Trophoblast cell (in vitro differentiated cells and primary cell): ENCODE data around the gene ARHGEF37.

ENCODE experiments used
- DNase-seq, 2 donors: peaks; one replicate each; pipeline ENCODE4 v3.0.0-alpha.2; 2016
- H2AFZ ChIP-seq: 2 replicates; pipeline ENCODE4 v1.6.1; 2013; ENCODE audit warnings: low read length, moderate library complexity, mild to moderate bottlenecking; ENCODE audit not compliant: insufficient read depth, poor library complexity
- H2AK5ac ChIP-seq: 2 replicates; pipeline ENCODE4 v1.6.1; 2013; ENCODE audit warnings: mild to moderate bottlenecking, low read length
- H2BK120ac ChIP-seq: 2 replicates; pipeline ENCODE4 v1.6.1; 2013; ENCODE audit warnings: low read length, mild to moderate bottlenecking, moderate library complexity; ENCODE audit not compliant: insufficient read depth, poor library complexity
- H2BK12ac ChIP-seq: 2 replicates; pipeline ENCODE4 v1.6.1; 2013; ENCODE audit warnings: mild to moderate bottlenecking, low read length, moderate library complexity
- H2BK5ac ChIP-seq: 2 replicates; pipeline ENCODE4 v1.6.1; 2013; ENCODE audit warnings: low read length, low read depth, moderate library complexity, mild to moderate bottlenecking; ENCODE audit not compliant: poor library complexity
- H3K14ac ChIP-seq: 2 replicates; pipeline ENCODE4 v1.6.1; 2013; ENCODE audit warnings: mild to moderate bottlenecking, low read length
- H3K18ac ChIP-seq: 2 replicates; pipeline ENCODE4 v1.6.1; 2013; ENCODE audit warnings: mild to moderate bottlenecking, low read length
- H3K23ac ChIP-seq: 2 replicates; pipeline ENCODE4 v1.6.1; 2013; ENCODE audit warnings: low read length
- H3K27ac ChIP-seq: 2 replicates; pipeline ENCODE4 v1.5.1; 2013; ENCODE audit warnings: low read depth, mild to moderate bottlenecking, inconsistent platforms, low read length, moderate library complexity
- H3K27me3 ChIP-seq: 2 replicates; pipeline ENCODE4 v1.6.1; 2013; ENCODE audit warnings: inconsistent platforms, mild to moderate bottlenecking, low read length, moderate library complexity; ENCODE audit not compliant: insufficient read depth
- H3K36me3 ChIP-seq, 2 experiments: 1 replicate in 1 of 2; 2 replicates in 1 of 2; pipeline ENCODE4 v1.6.1; 2013; ENCODE audit warnings: low read length in 2 of 2, mild to moderate bottlenecking in 2 of 2, moderate library complexity in 1 of 2; ENCODE audit not compliant: insufficient read depth in 2 of 2, control insufficient read depth in 1 of 2
- H3K4ac ChIP-seq: 2 replicates; pipeline ENCODE4 v1.6.1; 2013; ENCODE audit warnings: low read depth, mild to moderate bottlenecking, low read length, moderate library complexity
- H3K4me1 ChIP-seq, 2 experiments: 1 replicate in 1 of 2; 2 replicates in 1 of 2; pipeline ENCODE4 v1.6.1; 2013; ENCODE audit warnings: low read length in 2 of 2, mild to moderate bottlenecking in 2 of 2, moderate library complexity in 1 of 2; ENCODE audit not compliant: insufficient read depth in 2 of 2, control insufficient read depth in 1 of 2
- H3K4me2 ChIP-seq: 2 replicates; pipeline ENCODE4 v1.6.1; 2013; ENCODE audit warnings: inconsistent platforms, mild to moderate bottlenecking, low read length, moderate library complexity
- H3K4me3 ChIP-seq: 2 replicates; pipeline ENCODE4 v1.5.1; 2013; ENCODE audit warnings: mild to moderate bottlenecking, low read depth, low read length, inconsistent platforms
- H3K79me1 ChIP-seq: one replicate; pipeline ENCODE4 v1.6.1; 2013; ENCODE audit warnings: low read length
- H3K79me2 ChIP-seq: 2 replicates; pipeline ENCODE4 v1.6.1; 2013; ENCODE audit warnings: low read length, mild to moderate bottlenecking; ENCODE audit not compliant: control insufficient read depth, insufficient read depth, poor library complexity
- H3K9ac ChIP-seq: 2 replicates; pipeline ENCODE4 v1.6.1; 2013; ENCODE audit warnings: mild to moderate bottlenecking, low read length
- H3K9me3 ChIP-seq: 2 replicates; pipeline ENCODE4 v1.6.1; 2013; ENCODE audit warnings: low read depth, mild to moderate bottlenecking, control low read depth, inconsistent platforms, low read length; ENCODE audit not compliant: insufficient read depth
- H4K12ac ChIP-seq: 2 replicates; pipeline ENCODE4 v1.6.1; 2013; ENCODE audit warnings: low read depth, mild to moderate bottlenecking, low read length, moderate library complexity
- H4K8ac ChIP-seq: 2 replicates; pipeline ENCODE4 v1.6.1; 2013; ENCODE audit warnings: low read depth, mild to moderate bottlenecking, low read length, moderate library complexity
- H4K91ac ChIP-seq: one replicate; pipeline ENCODE4 v1.6.1; 2013; ENCODE audit warnings: low read depth, mild to moderate bottlenecking, low read length, moderate library complexity
- WGBS: extraction: QIAGEN DNeasy Blood & Tissue Kit; methylation state at CpG from one replicate; pipeline ENCODE4 v1.1.7; 2013; ENCODE audit warnings: missing lambda C conversion rate; ENCODE audit not compliant: insufficient read length, insufficient coverage; ENCODE audit errors: extremely low coverage; 5-methylcytosine and 5-hydroxymethylcytosine counted together

Gene ARHGEF37

DNA sequence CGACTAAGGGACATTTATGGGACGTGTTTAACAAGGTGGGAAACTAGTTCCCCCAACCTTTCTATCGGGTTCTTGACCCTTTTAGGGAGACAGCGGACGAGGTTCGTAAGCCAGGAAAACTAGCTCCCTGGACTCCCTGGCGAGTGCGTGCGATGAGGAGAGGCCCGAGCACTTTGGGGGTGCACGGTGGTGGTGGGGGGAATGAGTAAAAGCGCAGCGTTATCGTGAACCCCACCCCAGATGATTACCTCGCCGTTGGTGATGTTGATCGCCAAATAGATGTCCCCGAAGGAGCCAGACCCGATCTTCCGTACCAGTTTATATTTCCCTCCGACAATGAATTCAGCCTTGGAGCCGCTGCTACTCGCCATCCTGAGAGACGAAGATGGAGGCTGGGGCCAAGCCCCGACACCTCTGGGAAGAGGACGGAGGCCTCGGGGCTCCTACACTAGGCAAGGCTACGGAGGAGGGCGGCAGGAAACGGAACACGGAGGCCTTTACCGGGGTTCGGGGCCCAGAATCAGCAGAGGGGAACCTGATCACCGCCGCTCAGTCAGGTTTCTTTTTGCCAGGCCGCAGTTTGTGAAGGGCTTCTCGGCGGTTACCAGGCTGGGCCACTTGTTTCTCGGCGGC is 30.6 kb upstream of the ARHGEF37 start:
- Histone ChIP-seq H3K9me3 (no peaks in the 10 kb centered on the region), H4K8ac (peak overlapping the region; percentile 90), H3K27me3 (no peaks in the 10 kb centered on the region), H3K4me3 (peak overlapping the region; percentile 100), H2BK120ac (peak overlapping the region; percentile 82), H3K27ac (peak overlapping the region; percentile 99), H3K36me3 (peaks cover 16 to 19% of the 10 kb centered on the region in 2 experiments), H3K9ac (peak overlapping the region; percentile 100), H2AFZ (peak overlapping the region; percentile 73), H3K18ac (peak overlapping the region; percentile 97), H3K4me2 (peak overlapping the region; percentile 72), H3K14ac (peak overlapping the region; percentile 96), H3K79me1 (peaks cover 19% of the 10 kb centered on the region), H3K79me2 (peaks cover 33% of the 10 kb centered on the region), H2BK5ac (peak overlapping the region; percentile 97), H3K4me1 (peaks cover 8 to 13% of the 10 kb centered on the region in 2 experiments), H4K91ac (peak overlapping the region; percentile 98), H2AK5ac (peak overlapping the region; percentile 90), H3K4ac (peak overlapping the region; percentile 99), H2BK12ac (peak overlapping the region; percentile 28), H4K12ac (peak overlapping the region; percentile 94), H3K23ac (peak overlapping the region; percentile 60)
- no peak for DNase-seq
- no CpG with 5 or more reads among the region's 40 CpGs for WGBS

DNA sequence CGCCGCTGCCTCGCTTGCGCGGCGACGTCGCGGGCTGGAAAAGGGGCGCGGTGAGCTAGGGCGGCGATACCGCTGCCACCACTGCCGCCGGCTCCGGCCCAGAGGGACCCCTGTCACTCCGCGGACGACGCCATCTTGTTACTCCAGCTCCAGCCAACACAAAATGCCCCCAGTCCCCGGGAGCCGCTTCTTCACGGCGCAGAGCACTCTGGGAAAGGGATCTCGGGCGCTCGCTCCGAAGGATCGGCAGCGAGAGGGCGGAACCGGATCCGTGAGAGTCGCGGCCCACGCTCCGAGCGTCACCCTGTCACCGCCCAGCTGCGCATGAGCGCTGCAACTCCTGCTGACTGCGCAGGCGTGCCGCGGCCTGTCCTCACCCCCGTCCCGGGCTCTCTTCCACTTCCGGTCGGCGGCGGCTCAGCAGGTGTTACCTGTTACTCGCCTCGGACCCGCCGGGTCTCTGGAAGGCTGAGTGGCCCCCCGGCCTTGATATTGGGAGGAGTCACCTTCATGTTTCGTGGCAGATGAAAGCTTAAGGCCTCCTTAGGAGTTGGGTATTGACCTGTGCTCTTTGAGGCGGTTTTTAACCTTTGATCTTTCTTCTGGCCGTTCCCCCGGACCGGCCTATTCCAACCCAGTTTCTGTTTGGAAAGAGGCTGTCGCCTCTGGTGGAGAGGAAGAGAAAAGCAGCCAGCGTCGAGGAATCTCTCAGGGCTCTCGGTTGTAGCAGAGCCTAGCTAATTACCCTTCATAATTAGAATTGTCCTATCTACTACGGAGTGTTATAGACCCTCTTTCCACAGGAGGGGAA is 29.9 kb upstream of the ARHGEF37 start, which contains the start of gene CSNK1A1:
Gene CSNK1A1, minus strand, starts transcription at position 213 of the 811 bp plus-strand sequence. CDS start 475 bp downstream, outside the sequence.
- Histone ChIP-seq H2AFZ (peak within 1 kb of the TSS; percentile 73), H3K27me3 (no peaks in the 10 kb centered on the region), H2BK120ac (peak within 1 kb of the TSS; percentile 82), H3K79me2 (peaks cover 28% of the 10 kb centered on the region), H3K18ac (peak within 1 kb of the TSS; percentile 97), H3K4ac (peak within 1 kb of the TSS; percentile 99), H4K8ac (peak within 1 kb of the TSS; percentile 90), H4K12ac (peak within 1 kb of the TSS; percentile 94), H3K79me1 (peaks cover 19% of the 10 kb centered on the region), H4K91ac (peak within 1 kb of the TSS; percentile 98), H3K9me3 (no peaks in the 10 kb centered on the region), H2AK5ac (peak within 1 kb of the TSS; percentile 90), H3K27ac (peak within 1 kb of the TSS; percentile 99), H3K4me1 (peaks cover 4 to 8% of the 10 kb centered on the region in 2 experiments), H2BK5ac (peak within 1 kb of the TSS; percentile 97), H3K36me3 (peaks cover 12 to 13% of the 10 kb centered on the region in 2 experiments), H3K14ac (peak within 1 kb of the TSS; percentile 96), H2BK12ac (peak within 1 kb of the TSS; percentile 28), H3K9ac (peak within 1 kb of the TSS; percentile 100), H3K4me2 (peak within 1 kb of the TSS; percentile 86), H3K23ac (peak within 1 kb of the TSS; percentile 60), H3K4me3 (peak within 1 kb of the TSS; percentile 100)
- WGBS: no CpG with 5 or more reads among the region's 67 CpGs
- peak; percentile 99 for DNase-seq

DNA sequence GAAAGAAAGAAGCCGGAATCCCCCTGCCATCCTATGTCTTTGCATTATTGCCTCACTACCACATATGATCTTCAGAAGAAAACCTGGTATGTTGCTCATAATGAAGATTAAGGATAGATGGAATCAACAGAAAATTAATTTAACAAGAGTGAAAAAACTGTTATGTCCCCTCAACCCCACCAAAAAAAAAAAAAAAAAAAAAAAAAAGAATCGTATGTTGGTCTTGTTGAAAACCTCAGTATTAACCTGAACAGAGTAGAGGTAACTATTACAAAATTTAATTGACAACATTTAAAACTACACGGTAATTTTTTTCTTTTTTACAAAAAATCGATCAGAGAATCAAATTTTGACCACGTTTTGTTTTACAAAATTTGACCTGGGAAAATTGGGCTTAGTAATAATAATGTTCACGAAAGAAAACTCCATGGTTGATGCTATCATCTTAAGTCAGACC is 29.2 kb upstream of the ARHGEF37 start:
- H3K27ac ChIP-seq: peak overlapping the region; percentile 92
- no CpG with 5 or more reads among the region's 6 CpGs for WGBS
- H2BK12ac ChIP-seq: no peak overlapping the region
- no peak overlapping the region for H3K18ac ChIP-seq
- H3K36me3 ChIP-seq: peaks cover 11 to 13% of the 10 kb centered on the region in 2 experiments
- H2AK5ac ChIP-seq: no peak overlapping the region
- no peak overlapping the region for H4K8ac ChIP-seq
- no peak overlapping the region for H3K4ac ChIP-seq
- no peak overlapping the region for H3K9ac ChIP-seq
- no peak overlapping the region for H3K4me3 ChIP-seq
- H4K91ac ChIP-seq: no peak overlapping the region
- no peak overlapping the region for H2BK5ac ChIP-seq
- H3K27me3 ChIP-seq: no peaks in the 10 kb centered on the region
- no peak overlapping the region for H3K14ac ChIP-seq
- H3K79me1 ChIP-seq: peaks cover 19% of the 10 kb centered on the region
- H2AFZ ChIP-seq: no peak overlapping the region
- H2BK120ac ChIP-seq: no peak overlapping the region
- peaks cover 28% of the 10 kb centered on the region for H3K79me2 ChIP-seq
- no peak overlapping the region for H3K23ac ChIP-seq
- no peaks in the 10 kb centered on the region for H3K9me3 ChIP-seq
- no peak for DNase-seq
- peak overlapping the region; percentile 86 for H3K4me2 ChIP-seq
- no peak overlapping the region for H4K12ac ChIP-seq
- peaks cover 4 to 8% of the 10 kb centered on the region in 2 experiments for H3K4me1 ChIP-seq

DNA sequence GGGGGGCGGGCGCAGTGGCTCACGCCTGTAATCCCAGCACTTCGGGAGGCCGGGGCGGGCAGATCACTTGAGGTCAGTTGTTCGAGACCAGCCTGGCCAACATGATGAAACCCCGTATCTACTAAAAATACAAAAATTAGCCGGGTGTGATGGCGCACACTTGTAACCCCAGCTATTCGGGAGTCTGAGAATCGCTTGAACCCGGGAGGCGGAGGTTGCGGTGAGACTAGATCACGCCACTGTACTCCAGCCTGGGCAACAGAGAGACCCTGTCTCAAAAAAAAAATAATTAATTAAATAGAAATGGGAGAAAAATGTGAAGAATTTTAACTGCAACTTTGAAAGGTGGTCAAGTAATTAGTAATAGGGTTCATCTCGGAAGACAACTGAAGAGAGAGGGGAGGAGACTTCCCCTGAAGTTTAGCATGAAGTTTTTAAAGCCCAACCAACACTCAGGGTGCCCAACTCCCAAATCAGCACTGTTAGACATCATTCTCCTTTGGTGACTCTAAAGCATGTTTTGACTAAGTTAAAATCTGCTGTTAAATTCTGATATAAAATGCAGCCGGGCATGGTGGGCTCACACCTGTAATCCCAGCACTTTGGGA is 28.6 kb upstream of the ARHGEF37 start:
- Histone ChIP-seq H3K23ac (no peak overlapping the region), H3K9me3 (no peaks in the 10 kb centered on the region), H3K27me3 (no peaks in the 10 kb centered on the region), H3K18ac (no peak overlapping the region), H3K4me3 (no peak overlapping the region), H4K12ac (no peak overlapping the region), H3K36me3 (peaks cover 11 to 13% of the 10 kb centered on the region in 2 experiments), H2AFZ (no peak overlapping the region), H3K4me1 (peaks cover 4 to 8% of the 10 kb centered on the region in 2 experiments), H3K79me1 (peaks cover 21% of the 10 kb centered on the region), H3K9ac (no peak overlapping the region), H2AK5ac (no peak overlapping the region), H3K79me2 (peaks cover 28% of the 10 kb centered on the region), H3K4me2 (no peak overlapping the region), H4K91ac (no peak overlapping the region), H4K8ac (no peak overlapping the region), H2BK120ac (no peak overlapping the region), H2BK12ac (no peak overlapping the region), H3K14ac (no peak overlapping the region), H3K27ac (no peak overlapping the region), H2BK5ac (no peak overlapping the region), H3K4ac (no peak overlapping the region)
- DNase-seq: no peak
- no CpG with 5 or more reads among the region's 18 CpGs for WGBS
